HL-60/S4 (cell line): ENCODE measurements around the gene RAB38.

Source experiments
- in situ Hi-C: fragments of 300-500 bp; cut with MboI; formaldehyde crosslinking; loops from 2 replicates; pipeline ENCODE4 v1.14.3; 2022; ENCODE audit warnings: low sequenced_read_pairs

RAB38 gene

DNA sequence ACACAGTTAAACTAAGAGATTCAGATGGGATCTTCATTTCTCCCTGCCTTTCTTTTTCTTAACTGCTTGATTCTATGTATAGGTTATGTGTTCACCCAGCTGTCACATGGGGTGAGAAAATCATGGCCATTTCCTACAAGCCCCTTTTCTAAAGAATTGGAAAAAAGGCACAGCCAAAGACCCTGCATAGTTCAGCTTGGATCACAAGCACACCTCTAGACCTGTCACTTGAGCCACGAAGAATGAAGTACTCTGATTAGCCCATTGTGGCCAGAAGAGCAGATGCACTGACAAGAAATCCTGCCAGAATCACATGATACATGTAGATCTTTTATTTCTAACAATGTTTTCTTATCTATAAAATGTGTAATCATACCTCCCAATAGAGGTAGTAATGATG, 69.7 kb downstream of the RAB38 start:
- in situ Hi-C loops: loop anchor here (25.0 kb wide), 1 partner anchor 432 kb away; no protein-coding TSS in a partner anchor

DNA sequence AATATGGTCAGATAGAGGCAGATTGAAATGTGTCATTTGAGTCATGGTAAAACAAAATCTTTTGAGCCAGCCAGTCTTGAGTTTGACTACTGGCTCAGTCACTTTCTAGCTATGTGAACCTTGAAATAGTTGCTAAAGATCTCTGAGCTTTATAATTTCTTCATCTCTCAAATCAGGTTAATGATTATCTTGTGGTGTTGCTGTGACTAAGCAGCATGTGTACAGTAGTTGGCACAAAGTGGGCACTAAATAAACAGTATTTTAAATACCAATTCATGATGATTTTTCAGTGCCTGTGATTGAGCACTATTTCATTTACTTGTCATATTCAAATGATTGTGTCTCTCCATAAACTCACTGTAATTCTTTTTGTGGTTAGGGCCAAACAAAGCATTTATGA, 70.8 kb downstream of the RAB38 start:
- in situ Hi-C loops: loop anchor here (25.0 kb wide), 1 partner anchor 433 kb away; no protein-coding TSS in a partner anchor

DNA sequence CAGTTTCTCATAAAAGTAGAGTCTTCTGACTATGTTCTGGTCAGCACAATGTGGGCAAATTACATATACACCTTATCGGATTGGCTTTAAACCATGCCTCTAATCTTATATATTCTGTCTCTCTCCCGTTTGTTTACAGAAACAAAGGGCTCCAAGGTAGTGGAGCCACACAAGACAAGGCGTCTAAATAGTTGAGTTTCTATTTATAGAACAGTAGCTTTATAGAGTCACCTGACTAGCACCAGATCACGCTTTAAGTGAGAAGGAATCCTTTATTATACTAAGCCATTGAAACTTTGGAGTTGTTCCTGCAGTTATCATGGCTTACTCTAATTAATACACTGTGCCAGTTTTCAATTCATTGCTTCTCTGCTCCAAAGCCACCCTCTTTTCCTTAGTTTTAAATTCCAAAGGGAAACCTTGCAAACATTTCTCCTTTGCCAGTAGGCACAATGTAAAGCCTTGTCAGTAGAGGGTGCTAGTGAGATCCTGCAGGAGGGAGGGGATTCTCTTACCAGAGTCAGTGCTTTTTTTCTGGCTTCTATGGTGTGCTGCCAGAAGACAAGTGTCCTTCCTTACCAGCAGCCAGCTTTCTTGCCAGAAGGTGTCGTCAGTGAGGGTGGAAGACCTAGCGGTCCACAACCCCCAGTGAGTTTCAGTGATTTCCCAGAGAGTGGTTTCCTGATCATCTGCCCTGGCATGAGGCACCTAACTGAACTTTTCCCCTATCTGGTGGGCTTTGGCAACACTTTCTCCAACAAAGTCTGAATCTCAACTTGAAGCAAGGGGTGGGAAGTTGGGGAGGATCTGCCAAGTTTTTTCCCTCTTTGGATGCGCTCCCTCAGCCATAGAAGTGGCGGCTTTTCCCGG, 71.7 kb downstream of the RAB38 start:
- in situ Hi-C loops: loop anchor here (25.0 kb wide), 1 partner anchor 434 kb away; no protein-coding TSS in a partner anchor

DNA sequence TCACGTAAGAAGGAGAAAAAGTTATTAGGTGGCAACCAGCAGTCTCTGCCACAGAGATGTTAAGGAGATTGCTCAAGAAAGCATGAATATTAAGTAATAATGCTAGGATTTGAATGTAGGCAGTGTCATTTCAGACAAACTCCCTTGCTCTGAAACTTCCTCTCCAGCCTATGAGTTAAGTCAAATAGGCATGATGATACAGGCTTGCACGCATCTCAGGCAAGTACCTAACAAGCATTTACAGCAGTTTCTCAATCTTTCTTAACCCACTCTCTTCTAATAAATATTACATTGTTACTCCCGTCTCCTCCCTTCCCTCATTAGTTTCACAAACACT, 72.7 kb downstream of the RAB38 start:
- in situ Hi-C loops: loop anchor here (25.0 kb wide), 1 partner anchor 435 kb away; no protein-coding TSS in a partner anchor

DNA sequence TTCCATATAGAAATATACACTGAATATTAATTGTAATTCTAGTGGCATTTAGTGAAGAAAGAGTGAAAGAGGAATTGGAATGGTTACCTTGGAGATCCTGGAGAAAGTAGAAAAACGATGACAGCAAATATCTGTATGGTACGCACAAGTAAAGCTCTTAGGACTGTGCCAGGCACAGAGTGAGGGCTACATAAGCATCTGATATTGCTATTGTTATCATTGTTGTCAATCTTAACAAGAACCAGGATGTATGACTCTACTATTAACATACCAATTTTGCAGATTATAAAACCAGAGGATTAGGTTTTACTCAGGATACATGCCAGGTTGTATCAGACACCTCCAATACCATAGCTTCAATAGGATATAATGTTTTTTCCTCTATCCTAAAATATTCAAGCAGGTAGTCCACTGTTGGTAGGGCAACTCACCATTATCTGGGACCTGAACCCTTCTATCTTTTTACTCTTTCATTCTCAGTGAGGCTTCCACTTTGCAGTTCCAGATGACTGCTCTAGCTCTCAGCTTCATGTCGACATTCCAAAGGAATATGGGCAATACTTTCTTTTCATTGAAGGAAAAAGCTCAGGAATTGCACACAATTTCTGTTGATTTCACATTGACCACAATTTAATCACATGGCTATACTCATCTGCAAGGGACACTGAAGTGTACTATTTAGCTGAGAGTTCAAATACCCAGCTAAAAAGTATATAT, 73.2 kb downstream of the RAB38 start:
- in situ Hi-C loops: loop anchor here (25.0 kb wide), 1 partner anchor 435 kb away; no protein-coding TSS in a partner anchor

GRCh38 chr11:88100151-88100550, 75.1 kb downstream of the RAB38 start:
- in situ Hi-C loops: loop anchor here (25.0 kb wide), 1 partner anchor 437 kb away; no protein-coding TSS in a partner anchor

DNA sequence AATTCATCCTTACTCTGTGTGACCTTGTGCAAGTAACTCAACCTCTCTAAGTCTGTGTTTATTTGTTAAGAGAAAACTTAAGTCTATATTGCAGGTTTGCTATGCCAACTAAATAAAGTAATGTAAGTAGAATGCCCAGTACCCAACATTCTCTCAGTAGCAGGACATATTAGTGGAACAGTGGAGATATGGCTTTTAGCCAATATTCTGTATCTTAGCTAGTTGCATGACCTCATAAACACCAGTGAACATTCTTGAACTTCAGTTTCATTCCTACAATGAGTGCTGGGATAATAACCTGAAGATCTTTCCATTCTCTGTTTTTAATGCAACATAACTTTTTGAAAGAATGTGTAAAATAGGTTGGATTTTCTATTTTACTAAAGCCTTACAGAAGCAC, 77.0 kb downstream of the RAB38 start:
- in situ Hi-C loops: no loop called here

DNA sequence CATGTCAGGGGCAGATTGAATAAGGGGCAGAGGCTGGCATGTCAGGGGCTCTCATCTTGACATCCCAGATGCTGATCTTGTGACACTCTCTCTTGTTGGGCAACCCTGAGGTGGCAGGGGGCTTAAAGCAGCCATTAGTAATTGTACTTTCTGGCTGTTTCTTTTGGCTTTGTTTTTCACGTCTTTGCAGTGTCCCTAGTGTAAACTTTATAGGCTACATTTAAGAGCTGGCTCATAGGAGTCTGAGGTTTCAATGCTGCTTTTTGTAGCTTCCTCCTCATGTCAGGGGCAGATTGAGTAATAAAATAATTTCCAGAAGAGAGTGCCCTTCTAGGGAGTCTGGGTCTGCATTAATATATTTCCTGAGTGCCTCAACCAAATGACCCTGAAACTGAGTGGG, 86.1 kb downstream of the RAB38 start:
- in situ Hi-C loops: no loop called here

- in situ Hi-C loops: no loop called here
Measured at GRCh38 chr11:88087337-88087736, 87.9 kb downstream of the RAB38 start.

DNA sequence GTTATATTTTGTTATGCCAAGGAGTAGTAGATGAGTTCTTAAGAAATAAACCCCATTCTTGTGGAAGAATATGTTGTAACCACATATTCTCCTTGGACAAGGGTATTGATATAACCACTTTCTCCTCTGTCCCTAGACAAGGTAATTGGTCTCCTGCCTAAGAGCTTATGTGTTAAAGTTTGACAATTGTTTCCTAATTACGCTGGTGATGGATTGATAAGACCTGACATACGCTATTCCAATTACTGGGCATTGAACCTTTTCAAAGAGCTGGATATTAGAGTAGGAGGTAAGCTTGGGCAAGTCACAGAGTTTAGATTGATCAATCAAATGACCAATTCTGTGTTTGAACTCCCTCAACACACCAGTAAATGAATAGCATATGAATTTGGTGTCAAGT, 88.9 kb downstream of the RAB38 start:
- in situ Hi-C loops: no loop called here

DNA sequence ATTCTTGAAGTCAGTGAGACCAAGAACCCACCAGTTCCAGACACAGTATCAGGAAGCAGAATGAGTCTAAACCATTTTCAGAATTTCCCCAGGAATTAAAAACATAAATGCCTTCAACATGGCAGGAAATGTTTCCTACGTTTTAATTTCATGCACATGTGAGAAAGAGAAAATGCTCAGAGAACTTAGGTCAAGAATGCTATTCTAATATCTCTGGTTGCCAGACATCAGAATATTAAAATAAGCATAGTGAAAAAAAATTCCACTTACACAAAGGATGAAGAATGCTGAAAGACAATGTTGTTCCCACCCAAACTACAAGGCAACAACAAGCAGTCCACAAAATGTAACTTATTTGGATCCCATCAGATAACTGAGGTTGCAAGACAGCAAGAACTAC, 104.8 kb downstream of the RAB38 start:
- in situ Hi-C loops: no loop called here

DNA sequence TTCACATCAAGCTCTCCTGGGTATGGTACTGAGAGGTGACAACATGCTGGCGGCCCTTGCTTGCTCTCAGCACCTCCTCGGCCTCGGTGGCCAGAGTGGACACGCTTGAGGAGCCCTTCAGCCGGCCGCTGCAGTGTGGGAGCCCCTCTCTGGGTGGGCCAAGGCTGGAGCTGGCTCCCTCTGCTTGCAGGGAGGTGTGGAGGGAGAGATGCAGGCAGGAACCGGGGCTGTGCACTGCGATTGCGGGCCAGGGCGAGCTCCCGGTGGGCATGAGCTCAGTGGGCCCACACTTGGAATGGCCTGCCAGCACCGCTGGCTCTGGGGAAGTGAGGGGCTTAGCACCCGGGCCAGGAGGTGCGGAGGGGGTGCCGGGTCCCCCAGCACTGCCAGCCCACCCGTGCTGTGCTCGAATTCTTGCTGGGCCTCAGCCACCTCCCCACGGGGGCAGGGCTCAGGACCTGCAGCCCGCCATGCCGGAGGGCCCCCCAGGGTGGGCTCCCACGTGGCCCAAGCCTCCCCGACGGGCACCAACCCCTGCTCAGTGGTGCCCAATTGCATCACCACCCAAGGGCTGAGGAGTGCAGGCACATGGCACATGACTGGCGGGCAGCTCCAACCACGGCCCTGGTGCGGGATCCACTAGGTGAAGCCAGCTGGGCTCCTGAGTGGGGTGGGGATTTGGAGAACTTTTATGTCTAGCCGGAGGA, 106.2 kb downstream of the RAB38 start:
- in situ Hi-C loops: no loop called here

DNA sequence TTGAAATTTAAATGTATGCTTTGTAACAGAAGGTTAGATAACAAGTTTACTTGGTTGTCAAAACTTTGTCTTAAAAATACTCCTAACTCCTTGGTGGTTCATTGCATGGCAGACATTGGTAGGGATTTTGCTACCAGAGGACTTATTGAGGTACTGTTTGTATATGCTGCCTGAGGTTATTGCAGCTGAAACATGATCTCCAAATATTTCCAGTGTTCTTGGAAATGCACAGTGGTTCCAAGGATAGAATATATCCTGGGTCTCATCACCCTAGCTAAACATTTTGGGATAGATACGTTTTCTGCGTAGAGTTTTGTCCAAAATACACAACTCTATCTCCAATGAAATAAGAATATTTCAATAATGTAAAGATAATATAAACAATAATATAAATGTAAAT, 109.2 kb downstream of the RAB38 start:
- in situ Hi-C loops: no loop called here

GRCh38 chr11:88064097-88064705, 111.0 kb downstream of the RAB38 start:
- in situ Hi-C loops: no loop called here
